ENCODE measurements around the gene WDR70.

- TF ChIP-seq CTCF (conservative IDR thresholded peaks at IDR 0.05; ENCODE audit: low read length) = no peak
- TF ChIP-seq EZH2phosphoT487 (IDR thresholded peaks at IDR 0.05; ENCODE audit: borderline replicate concordance) = no peak
These were observed 420.8 kb downstream of the WDR70 start for GRCh38 chr5:37799865-37800421.

Data from Loucy (cell line).